ENCODE measurements around the gene TFAP2A.

GRCh38 chr6:10362300-10362699 lies 52.6 kb downstream of the TFAP2A start:
- TF ChIP-seq CTCF (IDR thresholded peaks at IDR 0.05) = no peak
- TF ChIP-seq POLR2A (IDR thresholded peaks at IDR 0.05) = no peak
- no peak for TF ChIP-seq EP300 (IDR thresholded peaks at IDR 0.05)
